Loucy (cell line): ENCODE results near the gene CRCP.

Experiments used
- CTCF ChIP-seq: fragments of 200-600 bp; sonication (generic); conservative IDR thresholded peaks from 2 replicates; pipeline ENCODE4 v1.5.1; 2014; ENCODE audit warnings: mild to moderate bottlenecking, antibody characterized with exemption, low read length
- EZH2phosphoT487 ChIP-seq: fragments of 200-600 bp; IDR thresholded peaks from 2 replicates; pipeline ENCODE4 v1.6.1; 2018; ENCODE audit warnings: antibody characterized with exemption, mild to moderate bottlenecking, moderate library complexity, borderline replicate concordance

GRCh38 chr7:66092654-66093053 lies 22.0 kb upstream of the CRCP start:
- TF ChIP-seq CTCF, result no peak
- no peak for TF ChIP-seq EZH2phosphoT487
